ENCODE measurements around the gene PPP4R2. TPM values are rescaled to one million over a fixed set of nuclear protein-coding genes. Genes with fewer than 3 reads are reported as not detected.
A peak's percentile ranks its signal among the peaks of the same experiment; 100 is the strongest.

The PPP4R2 gene
- total and polyA plus RNA-seq, 10 of the 15 experiments (the other 5 are each of a cell fraction or from before 2014, with no cell fraction given): 16.7 to 83.4 (median 38.9) TPM

- TF ChIP-seq NKRF (conservative IDR thresholded peaks at IDR 0.05): no peak
- no peak for TF ChIP-seq RB1 (IDR thresholded peaks at IDR 0.05; ENCODE audit: borderline replicate concordance)
- no peak for TF ChIP-seq ELK1 (IDR thresholded peaks at IDR 0.05; ENCODE audit: low read depth, low read length)
- TF ChIP-seq NBN (IDR thresholded peaks at IDR 0.05): peak; percentile 46; the same call in 1 of the 2 replicates
- no peak for TF ChIP-seq SIN3A (IDR thresholded peaks at IDR 0.05; ENCODE audit: low read depth, low read length)
- no peak for TF ChIP-seq MTA3 (IDR thresholded peaks at IDR 0.05; ENCODE audit: borderline replicate concordance, low read length)
- no peak for TF ChIP-seq PBX3 (IDR thresholded peaks at IDR 0.05; ENCODE audit: insufficient replicate concordance, low read depth, low read length)
- no peak for TF ChIP-seq POLR2AphosphoS5 (IDR thresholded peaks at IDR 0.05; ENCODE audit: low read length)
- no peak for TF ChIP-seq ZNF687 (IDR thresholded peaks at IDR 0.05)
- TF ChIP-seq BCLAF1 (IDR thresholded peaks at IDR 0.05): no peak
- no peak for TF ChIP-seq HDAC6 (IDR thresholded peaks at IDR 0.05; ENCODE audit: unreplicated experiment)
- TF ChIP-seq IKZF2 (IDR thresholded peaks at IDR 0.05): peak; percentile 89 to 92
- TF ChIP-seq JUNB (IDR thresholded peaks at IDR 0.05): no peak
- TF ChIP-seq RFX5 (IDR thresholded peaks at IDR 0.05; ENCODE audit: low read depth, low read length): no peak
- TF ChIP-seq EP300 (IDR thresholded peaks at IDR 0.05; ENCODE audit: borderline replicate concordance in 1 of 2, control insufficient read depth in 1 of 2, low read depth in 2 of 2, low read length in 2 of 2): no peak
- TF ChIP-seq CEBPB (IDR thresholded peaks at IDR 0.05; ENCODE audit: borderline replicate concordance in 1 of 2, low read depth in 2 of 2, low read length in 2 of 2): no peak
Measured at GRCh38 chr3:72973031-72973723, 23.4 kb upstream of the PPP4R2 start (continued).
